Measurements from ENCODE around the gene GUCY1B1.
"Not testable (repeated sequence)": the region's sequence is repeated elsewhere in the genome, so short reads cannot be mapped to it uniquely, and the experiment has no call there.

GUCY1B1 gene

DNA sequence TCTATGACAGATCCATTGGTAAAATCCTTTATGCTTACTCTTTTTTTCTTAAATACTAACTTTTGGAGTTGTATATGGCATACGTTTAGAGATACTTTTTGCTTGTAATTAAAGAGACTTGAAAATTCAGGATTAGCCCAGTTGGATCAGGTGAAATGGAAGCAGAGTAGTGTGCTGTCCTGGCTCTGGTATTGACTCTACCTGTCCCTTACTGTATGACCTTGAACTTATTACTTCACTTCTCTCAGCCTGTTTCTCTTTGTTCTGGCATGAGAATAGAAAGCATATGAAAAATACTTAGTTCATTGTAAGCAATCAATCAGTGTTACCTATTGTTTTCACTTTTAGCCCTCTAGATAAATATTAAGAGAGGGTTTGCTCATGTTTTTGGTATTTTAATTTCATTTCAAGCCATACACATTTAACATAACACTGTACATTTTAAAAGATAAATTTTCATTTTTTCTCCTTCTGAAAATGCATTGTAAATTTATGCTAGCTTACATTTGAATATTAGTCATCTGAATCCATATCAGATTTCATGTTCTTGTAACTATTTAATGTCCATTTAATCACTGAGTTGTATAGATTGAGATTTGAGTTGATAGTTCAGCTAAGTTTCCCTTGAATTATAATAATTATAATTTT is 35.9 kb downstream of the GUCY1B1 start:
- FAIRE-seq (no peak), DNase-seq (ENCODE audit: extremely low spot score, insufficient read length, low read depth) (no peak)

DNA sequence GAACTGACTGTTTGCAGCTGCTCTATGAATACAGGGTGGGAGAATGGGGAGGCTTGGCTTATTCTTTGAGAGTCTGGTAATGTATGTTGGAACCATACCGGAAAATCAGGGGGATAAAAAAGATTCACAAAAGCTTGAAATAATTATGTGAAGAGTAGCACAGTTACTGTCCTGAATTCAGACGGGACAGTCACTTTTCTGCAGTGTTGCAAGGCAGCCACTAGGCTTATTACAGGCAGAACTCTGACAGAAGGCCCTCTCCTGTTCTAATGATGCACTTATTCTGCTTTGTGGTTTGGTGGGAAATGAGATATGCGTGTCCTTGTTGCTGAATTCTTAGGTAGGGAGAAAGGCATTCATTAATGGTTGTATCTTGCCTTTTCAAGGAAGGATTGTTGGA is 37.2 kb downstream of the GUCY1B1 start:
- no peak for DNase-seq (ENCODE audit: extremely low spot score, insufficient read length, low read depth)
- no peak for FAIRE-seq

DNA sequence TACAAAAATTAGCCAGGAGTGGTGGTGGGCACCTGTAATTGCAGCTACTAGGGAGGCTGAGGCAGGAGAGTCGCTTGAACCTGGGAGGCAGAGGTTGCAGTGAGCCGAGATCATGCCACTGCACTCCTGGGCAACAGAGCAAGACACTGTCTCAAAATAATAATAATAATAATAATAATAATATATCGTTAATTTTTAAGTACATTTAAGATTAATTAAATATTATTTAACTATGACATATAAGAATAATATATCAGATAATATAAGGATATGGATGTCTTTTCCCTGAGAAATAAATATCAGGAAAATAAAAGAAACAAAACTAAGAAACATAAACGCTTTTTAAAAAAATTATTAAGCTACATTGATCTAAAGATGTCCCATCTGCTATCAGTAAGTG is 38.8 kb downstream of the GUCY1B1 start:
- DNase-seq (ENCODE audit: extremely low spot score, insufficient read length, low read depth); FAIRE-seq: not testable (repeated sequence)

DNA sequence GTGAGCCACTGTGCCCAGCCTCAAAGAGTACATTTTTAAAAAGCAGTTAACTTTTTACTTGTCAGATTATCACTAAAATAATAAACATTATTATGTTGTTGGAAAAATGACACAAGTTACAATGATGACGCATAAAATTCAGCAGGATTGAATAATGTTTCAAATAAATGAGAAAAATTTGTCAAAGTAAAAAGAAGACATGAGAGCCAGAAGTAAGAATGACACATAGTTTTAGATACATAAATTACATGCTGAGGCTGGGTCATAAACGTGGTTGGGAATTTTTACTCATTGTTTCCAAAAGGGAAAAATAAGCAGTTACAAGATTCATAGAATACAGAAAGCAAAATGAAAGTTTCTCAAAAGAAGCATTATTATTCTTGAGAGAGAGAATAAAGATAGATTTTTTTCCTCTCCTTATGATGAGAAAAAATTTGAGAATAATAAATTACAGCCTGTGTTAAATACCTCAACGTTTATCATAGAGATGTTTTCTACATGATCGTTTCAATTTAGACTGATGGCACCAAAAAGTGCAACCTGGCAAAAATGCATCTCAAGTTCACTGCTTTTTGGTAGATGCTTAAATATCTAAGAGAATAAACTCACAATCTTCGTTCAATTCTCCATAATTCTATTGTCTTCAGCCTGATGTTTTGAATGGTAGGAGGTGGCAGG is 40.4 kb downstream of the GUCY1B1 start:
- FAIRE-seq (no peak), DNase-seq (ENCODE audit: extremely low spot score, insufficient read length, low read depth) (no peak)

DNA sequence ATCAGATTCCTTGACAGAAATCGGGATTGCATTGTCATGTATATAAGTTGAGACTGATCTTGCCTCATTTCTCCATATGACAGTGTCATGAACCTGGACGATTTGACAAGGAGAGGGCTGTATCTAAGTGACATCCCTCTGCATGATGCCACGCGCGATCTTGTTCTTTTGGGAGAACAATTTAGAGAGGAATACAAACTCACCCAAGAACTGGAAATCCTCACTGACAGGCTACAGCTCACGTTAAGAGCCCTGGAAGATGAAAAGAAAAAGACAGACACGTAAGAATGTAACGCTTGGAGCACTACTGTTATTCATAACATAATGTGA is 40.9 kb downstream of the GUCY1B1 start:
- no peak for FAIRE-seq

DNA sequence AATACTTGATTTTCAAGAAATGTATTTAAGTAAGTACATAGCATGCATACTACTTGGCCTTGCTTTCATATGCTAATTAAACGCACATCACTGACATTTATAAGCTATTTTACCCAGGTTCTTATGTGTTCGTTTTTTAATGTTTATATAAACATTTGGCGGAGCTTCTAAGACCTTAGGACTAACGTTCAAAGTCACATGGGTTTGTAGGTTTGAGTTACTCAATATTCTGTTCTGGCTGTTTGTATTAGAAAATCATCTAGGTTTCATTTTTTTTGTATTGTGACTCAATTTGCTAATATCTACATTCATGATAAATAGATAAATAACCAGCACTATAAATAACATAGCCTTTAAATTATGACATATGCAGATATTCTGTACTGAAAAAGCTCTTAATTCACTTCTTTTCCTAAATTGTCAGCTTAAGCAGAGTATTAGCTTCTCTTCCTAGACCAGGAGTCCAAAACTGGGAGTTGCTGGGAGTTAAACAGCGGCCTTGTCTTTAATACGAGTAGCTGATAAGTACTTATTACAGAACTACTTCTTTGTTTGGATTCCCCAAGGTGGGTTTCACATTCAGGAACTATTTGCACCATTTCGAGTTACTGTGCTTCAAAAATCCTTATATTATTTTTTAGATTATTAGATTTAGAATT is 42.0 kb downstream of the GUCY1B1 start:
- DNase-seq (ENCODE audit: extremely low spot score, insufficient read length, low read depth), result no peak
- no peak for FAIRE-seq

More for the DNA sequence above, 40.9 kb downstream of the GUCY1B1 start:
- no peak for DNase-seq (ENCODE audit: extremely low spot score, insufficient read length, low read depth)

DNA sequence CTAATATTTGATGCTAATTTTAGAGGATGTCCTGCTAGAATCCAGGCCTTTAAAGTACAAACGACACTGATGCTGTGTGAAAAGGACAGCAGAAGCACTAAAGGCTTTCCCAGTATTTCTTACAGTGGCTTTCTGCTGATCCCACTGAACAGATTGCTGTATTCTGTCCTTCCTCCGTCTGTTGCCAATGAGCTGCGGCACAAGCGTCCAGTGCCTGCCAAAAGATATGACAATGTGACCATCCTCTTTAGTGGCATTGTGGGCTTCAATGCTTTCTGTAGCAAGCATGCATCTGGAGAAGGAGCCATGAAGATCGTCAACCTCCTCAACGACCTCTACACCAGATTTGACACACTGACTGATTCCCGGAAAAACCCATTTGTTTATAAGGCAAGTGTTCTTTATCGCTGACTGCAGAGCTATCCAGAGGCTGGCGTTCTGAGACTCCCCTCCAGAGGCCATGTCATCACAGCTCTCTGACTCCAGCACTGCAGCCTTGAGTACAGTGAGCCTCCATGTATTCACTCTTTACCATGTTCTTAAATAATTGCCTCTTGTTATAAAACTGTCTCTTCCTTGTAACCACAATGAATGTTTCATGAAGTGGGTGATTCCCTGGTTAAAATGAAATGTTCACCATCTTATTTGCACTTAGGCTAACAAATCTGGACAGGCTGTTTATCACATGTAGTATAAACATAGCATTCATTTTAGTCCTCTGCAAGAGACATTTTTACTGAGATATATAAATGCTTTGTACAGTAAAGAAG is 43.6 kb downstream of the GUCY1B1 start:
- DNase-seq (ENCODE audit: extremely low spot score, insufficient read length, low read depth) (no peak), FAIRE-seq (no peak)

DNA sequence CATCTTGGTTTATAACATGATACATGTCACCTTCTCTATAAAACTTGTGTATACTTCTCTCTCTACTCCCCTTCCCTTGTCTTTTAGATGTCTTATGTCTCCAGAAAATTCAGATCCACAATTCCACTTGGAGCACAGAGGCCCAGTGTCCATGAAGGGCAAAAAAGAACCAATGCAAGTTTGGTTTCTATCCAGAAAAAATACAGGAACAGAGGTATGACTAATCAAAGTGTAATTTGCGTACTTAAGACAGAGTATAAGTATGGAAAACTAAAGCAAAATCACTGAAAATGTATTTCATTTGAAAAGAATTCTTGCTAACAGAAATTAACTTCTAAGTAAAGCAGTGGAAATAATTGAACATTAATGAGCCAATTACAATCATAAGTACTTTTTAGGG is 46.2 kb downstream of the GUCY1B1 start:
- FAIRE-seq (no peak), DNase-seq (ENCODE audit: extremely low spot score, insufficient read length, low read depth) (no peak)

DNA sequence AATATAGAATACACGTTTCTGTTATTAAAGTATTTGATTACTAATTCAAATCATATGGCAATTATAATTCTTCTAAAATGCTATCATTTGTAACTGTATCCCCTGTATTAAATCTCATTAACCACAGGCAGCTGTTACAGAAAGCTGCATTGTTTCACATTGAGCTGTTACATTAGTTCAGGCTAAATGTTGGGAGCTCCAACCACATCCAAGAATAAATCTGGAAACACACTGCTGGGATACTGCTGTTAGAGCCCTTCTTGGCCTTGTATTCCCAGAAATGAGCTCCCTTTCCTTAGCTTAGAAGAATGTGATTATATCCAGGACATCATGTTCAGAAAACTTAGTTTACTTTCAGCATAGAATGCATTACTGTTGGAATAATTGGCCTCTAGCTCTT is 48.2 kb downstream of the GUCY1B1 start:
- FAIRE-seq (no peak), DNase-seq (ENCODE audit: extremely low spot score, insufficient read length, low read depth) (no peak)

DNA sequence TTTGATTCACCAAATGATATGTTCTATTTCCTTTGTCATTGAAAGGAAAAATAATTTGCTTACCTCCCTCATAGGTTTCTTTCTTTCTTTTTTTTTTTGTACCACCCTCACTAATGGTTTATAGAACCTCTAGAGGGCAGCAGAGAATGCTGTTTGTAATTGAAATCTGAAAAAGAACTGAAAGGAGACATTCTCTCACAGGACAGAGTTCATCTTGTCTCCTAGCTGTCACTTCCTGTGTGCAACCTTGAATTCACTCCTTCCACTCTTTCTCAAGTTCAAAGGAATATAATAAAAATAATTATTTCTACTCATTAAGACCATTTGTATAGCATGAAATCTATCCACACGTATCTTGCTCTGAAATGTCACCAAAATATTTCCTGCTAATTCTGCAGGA is 51.0 kb downstream of the GUCY1B1 start:
- DNase-seq (ENCODE audit: extremely low spot score, insufficient read length, low read depth) (peak; percentile 33), FAIRE-seq (peak; percentile 90)

DNA sequence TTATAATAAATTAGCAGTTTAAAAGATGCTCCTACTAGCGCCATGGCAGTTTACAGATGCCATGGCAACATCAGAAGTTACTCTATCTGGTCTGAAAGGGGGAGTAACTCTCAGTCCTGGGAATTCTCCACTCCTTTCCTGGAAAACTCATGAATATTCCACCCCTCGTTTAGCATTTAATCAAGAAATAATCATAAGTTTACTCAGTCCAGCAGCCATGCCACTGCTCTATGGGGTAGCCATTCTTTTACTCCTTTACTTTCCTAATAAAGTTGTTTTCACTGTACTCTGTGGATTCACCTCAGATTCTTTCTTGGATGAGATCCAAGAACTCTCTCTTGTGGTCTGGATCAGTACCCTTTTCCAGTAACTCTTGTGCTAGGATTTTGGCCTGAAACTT is 52.3 kb downstream of the GUCY1B1 start:
- FAIRE-seq, result no peak
- DNase-seq (ENCODE audit: extremely low spot score, insufficient read length, low read depth), result no peak

DNA sequence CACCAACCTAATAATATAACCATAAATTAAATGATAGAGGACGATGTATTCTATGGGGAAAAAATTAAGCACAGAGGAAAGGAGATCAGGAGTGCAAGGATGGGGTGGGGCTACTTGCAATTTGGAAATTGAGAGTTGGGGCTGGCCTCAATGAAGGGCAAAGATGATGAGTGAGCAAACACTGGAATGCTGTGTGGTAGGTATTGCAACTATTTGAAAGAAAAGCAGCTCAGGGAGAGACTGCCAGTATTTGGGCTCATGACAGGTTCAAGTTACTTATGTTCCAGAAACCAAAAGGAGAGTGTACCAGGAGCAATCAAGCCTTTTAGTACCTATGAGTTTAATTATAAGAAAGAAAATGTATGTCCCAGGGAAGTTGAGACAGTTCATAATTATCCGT is 59.8 kb downstream of the GUCY1B1 start:
- no peak for FAIRE-seq
- no peak for DNase-seq (ENCODE audit: extremely low spot score, insufficient read length, low read depth)

DNA sequence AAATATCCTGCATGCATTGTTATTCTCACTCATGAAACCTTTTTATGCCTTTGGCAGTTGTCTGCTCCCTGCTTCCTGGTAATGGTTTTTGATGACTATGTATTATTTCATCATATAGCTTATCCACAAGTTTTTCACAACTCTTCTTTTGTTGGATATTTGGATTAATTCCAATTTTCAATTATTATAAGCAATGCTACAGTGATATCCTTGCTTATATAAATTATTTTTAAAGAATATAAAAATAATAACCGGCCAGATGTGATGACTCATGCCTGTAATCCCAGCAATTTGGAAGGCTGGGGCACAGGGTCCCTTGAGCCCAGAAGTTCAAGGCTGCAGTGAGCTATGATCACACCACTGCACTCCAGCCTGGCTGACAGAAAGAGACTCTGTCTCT is 60.2 kb downstream of the GUCY1B1 start:
- no peak for DNase-seq (ENCODE audit: extremely low spot score, insufficient read length, low read depth)
- no peak for FAIRE-seq

DNA sequence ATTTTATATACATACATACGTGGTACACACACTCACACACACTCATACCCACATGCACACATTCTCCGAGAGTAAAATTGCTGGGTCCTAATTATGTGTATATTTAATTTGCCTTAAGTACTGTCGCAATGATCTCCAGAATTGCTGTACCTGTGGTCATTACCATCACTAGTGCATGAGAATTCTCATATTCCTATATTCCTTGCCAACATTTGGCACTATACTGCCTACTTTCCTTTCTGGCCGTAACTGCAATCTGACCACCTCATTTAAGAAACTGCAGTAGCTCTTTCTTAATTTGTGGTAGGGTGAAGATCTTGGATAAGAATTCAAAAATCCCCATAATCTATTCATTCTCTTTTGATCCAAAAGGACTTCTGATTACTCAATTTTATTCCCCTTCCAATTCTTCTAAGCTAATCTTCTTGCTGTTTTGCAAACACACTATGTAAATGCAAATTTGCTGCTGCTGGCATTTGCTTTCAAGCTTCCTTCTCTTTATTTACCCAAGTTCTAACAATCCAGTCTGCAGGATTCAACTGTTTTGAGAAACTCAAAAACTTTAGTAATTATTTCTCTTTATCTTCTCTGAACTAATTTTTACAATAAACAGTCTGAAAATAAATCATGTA is 62.2 kb downstream of the GUCY1B1 start:
- no peak for DNase-seq (ENCODE audit: extremely low spot score, insufficient read length, low read depth)
- no peak for FAIRE-seq

DNA sequence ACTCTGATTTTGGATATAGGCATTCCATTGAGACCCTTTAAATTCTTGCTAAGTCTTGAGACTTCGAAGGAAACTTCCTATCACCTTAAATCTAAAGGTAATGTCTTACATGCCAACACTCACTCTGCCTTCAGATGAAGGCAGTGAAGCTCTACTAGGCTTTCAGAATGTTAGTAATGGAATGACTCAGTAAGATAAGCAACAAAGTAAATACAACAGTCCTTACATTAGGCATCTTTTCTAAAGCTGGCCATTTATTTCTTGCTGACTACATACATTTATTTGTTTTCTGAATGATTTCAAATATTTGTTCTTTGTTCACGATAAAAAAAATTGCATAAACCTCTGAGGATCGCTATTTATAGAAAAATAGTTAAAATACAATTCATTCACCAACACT is 63.8 kb downstream of the GUCY1B1 start:
- DNase-seq (ENCODE audit: extremely low spot score, insufficient read length, low read depth), result no peak
- no peak for FAIRE-seq

DNA sequence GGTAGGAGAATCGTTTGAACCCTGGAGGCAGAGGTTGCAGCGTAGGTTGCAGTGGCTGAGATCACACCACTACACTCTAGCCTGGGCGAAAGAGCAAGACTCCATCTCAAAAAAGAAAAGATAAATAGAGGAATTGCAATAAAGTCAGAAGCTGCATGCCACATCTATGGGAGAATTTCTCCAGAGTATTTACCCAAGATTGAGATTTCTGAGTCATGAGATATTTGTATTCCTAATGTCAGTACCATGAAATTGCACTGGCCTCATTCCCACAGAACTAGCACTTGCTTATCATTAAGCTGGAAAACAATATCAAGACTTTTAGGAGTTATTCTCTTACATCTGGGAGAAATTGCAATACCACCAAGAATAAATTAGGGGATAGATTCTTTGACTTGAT is 69.8 kb downstream of the GUCY1B1 start:
- FAIRE-seq, result no peak
- no peak for DNase-seq (ENCODE audit: extremely low spot score, insufficient read length, low read depth)

DNA sequence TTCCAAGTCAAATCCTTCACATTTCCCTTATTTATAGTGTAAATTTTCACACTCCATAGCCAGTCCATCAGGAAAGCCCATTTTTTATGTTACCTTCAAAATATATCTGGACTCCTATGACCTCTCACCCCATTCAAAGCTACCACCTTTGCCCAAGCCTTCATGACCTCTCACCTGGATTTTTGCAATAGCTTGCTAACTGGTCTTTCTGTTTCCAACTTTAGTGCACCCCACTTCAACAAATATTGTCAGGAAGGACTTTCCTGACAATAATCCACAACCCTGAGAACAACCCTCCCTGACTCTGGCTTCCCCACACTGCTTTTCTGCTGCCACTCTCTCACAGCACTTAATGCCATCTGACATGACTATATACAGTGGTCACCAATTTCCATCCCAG is 73.8 kb downstream of the GUCY1B1 start:
- FAIRE-seq (no peak), DNase-seq (ENCODE audit: extremely low spot score, insufficient read length, low read depth) (no peak)

DNA sequence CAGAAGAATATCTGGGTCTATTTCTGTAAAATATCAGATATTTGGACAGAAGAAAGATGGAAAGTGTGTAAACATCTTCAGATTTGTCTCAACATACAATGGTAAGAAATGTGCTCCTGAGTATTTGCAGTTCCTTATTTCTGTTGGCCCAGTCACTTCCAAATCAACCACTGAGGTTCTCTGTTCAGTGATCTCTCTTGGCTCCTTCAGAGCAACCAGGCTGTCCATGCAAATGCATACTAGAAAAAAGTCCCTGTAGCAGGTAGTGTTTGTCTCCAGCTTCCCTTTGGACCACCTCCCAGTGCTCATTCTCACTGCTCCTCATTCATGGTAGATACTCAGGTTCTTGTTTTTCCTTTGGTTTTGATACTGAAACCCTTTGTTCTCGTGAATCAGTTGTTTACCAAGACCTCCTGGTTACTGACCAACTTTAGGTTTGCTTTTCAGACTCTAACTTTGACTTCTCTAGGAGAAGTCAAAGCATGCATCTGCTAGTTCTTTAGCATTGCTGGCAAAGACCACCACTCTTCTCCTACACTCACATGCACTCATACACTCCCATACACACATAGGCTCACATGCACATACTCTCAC is 78.5 kb downstream of the GUCY1B1 start:
- DNase-seq (ENCODE audit: extremely low spot score, insufficient read length, low read depth) (no peak), FAIRE-seq (peak; percentile 44)

DNA sequence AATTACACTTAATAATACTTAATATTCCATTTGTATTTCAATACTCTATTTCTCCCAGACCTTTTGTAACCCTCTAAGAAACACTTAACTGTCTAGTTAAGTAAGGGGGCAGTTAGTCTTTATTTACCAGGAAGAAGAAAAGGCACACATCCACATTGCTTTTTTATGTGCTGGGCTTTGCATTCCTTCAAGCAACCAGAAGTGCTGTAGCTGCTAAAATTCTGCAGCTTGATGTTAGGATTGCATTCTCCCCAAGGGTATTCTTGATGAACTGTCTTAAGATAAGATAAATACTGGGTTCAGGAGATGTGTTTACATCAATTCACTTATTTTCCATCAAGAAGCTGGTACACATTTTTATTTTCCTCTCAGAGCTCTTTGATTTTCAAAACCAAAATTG is 83.3 kb downstream of the GUCY1B1 start:
- FAIRE-seq (no peak), DNase-seq (ENCODE audit: extremely low spot score, insufficient read length, low read depth) (no peak)

DNA sequence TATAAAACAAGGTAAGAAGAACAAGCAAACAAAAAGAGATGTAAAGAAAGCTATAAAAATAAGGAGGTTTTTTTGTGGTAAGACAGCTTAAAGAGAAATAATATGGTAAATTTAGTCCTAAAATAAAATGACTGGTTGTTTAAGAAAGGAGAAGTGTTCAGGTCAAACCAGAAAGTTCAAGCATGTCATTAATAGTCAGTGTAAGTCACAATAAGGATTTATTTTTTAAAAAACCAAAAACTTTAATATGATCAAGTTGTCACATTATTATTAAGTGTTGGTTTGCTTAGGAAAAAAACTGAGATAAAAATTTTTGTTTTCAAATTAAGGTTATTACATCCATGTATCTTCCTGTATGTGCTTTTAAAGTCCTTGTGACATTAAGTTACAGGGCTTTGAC is 88.1 kb downstream of the GUCY1B1 start:
- DNase-seq (ENCODE audit: extremely low spot score, insufficient read length, low read depth) (no peak), FAIRE-seq (no peak)
